Prostate gland (tissue), 2 donors: Measurements from ENCODE around the gene KCNIP2. TPM values are rescaled to one million over a fixed set of nuclear protein-coding genes. Genes with fewer than 3 reads are reported as not detected.

Experiments
- DNase-seq: peaks from one replicate; pipeline ENCODE4 v3.0.0-alpha.2; 2019; ENCODE audit warnings: low spot score
- H3K27ac ChIP-seq, 2 donors: fragments of 200-600 bp; sonication (generic); 2 replicates each; pipeline ENCODE4 v1.5.1; 2017 to 2019
- H3K27me3 ChIP-seq: fragments of 200-600 bp; sonication (generic); replicated peaks from 2 replicates; pipeline ENCODE4 v1.5.1; 2019; ENCODE audit not compliant: insufficient read depth
- H3K36me3 ChIP-seq, 2 donors: fragments of 200-600 bp; sonication (generic); 1 replicate in 1 of 2; 2 replicates in 1 of 2; pipeline versions ENCODE4 v1.5.1 to v1.8.1; 2017 to 2019
- H3K4me1 ChIP-seq: fragments of 200-600 bp; sonication (generic); replicated peaks from 2 replicates; pipeline ENCODE4 v1.5.1; 2019
- H3K4me3 ChIP-seq, 2 donors: fragments of 200-600 bp; sonication (generic); 2 replicates each; pipeline ENCODE4 v1.5.1; 2017 to 2019
- H3K9me3 ChIP-seq: fragments of 200-600 bp; sonication (generic); 2 replicates; pipeline ENCODE4 v1.5.1; 2017
- CTCF ChIP-seq, 4 experiments: fragments of 200-600 bp in 2 of 4; fragments of 450-650 bp in 2 of 4; sonication (generic) in 2 of 4; IDR thresholded peaks; 1 replicate in 3 of 4; 2 replicates in 1 of 4; pipeline ENCODE4 v1.5.1; 2016 to 2019; ENCODE audit warnings: antibody characterized with exemption in 4 of 4, mild to moderate bottlenecking in 2 of 4, moderate library complexity in 2 of 4
- POLR2A ChIP-seq: fragments of 450-650 bp; IDR thresholded peaks from one replicate; pipeline ENCODE4 v1.6.1; 2016; ENCODE audit warnings: antibody characterized with exemption, mild to moderate bottlenecking
- POLR2AphosphoS5 ChIP-seq: sonication (generic); formaldehyde crosslinking; IDR thresholded peaks from one replicate; pipeline ENCODE4 v1.6.1; 2017; ENCODE audit warnings: antibody characterized with exemption
- WGBS: methylation state at CpG from one replicate; pipeline ENCODE4 v1.1.5; 2018; 5-methylcytosine and 5-hydroxymethylcytosine counted together
- intact Hi-C: fragments of 100-400 bp; cut with DNase I; formaldehyde crosslinking; loops from one replicate; pipeline ENCODE4 v1.14.2; 2022
- total RNA-seq, 2 donors: library from RNA; depleted of rRNA; stranded (reverse); fragments of >200 nt; gene quantifications; one replicate each; pipeline ENCODE4 v1.1.0, GENCODE V29; 2016

The KCNIP2 gene
- total RNA-seq, 2 donors from 2014 or later = 2.6 to 3.0 TPM

- peak; percentile 58 for DNase-seq
- intact Hi-C loops = no loop called here
- Histone ChIP-seq H3K27ac (peak overlapping the region; percentile 61 to 64), H3K4me1 (no peaks in the 10 kb centered on the region), H3K27me3 (no peaks in the 10 kb centered on the region), H3K4me3 (peak overlapping the region in 1 of 2 donors; percentile 42), H3K36me3 (no peaks in the 10 kb centered on the region), H3K9me3 (no peaks in the 10 kb centered on the region)
- TF ChIP-seq CTCF (IDR thresholded peaks at IDR 0.05) (no peak), POLR2A (no peak), POLR2AphosphoS5 (no peak)
- WGBS = 12% methylated on average over 24 of the region's 31 CpGs
Measured at GRCh38 chr10:101829561-101830315, 13.9 kb downstream of the KCNIP2 start.

- Histone ChIP-seq H3K36me3 (no peaks in the 10 kb centered on the region), H3K9me3 (no peaks in the 10 kb centered on the region), H3K4me3 (peak overlapping the region in 1 of 2 donors; percentile 10), H3K4me1 (no peaks in the 10 kb centered on the region), H3K27ac (no peak overlapping the region), H3K27me3 (no peaks in the 10 kb centered on the region)
- TF ChIP-seq POLR2AphosphoS5 (no peak), CTCF (IDR thresholded peaks at IDR 0.05) (no peak), POLR2A (no peak)
- intact Hi-C loops = no loop called here
- DNase-seq = no peak
- 49% methylated on average over 39 of the region's 39 CpGs for WGBS
Measured at GRCh38 chr10:101828766-101829551, 14.6 kb downstream of the KCNIP2 start.

GRCh38 chr10:101827919-101828600 is 15.5 kb downstream of the KCNIP2 start:
- intact Hi-C loops = no loop called here
- H3K9me3 ChIP-seq = no peaks in the 10 kb centered on the region
- H3K4me1 ChIP-seq = no peaks in the 10 kb centered on the region
- no peak overlapping the region for H3K27ac ChIP-seq
- TF ChIP-seq POLR2A (no peak), POLR2AphosphoS5 (no peak)
- no peak for DNase-seq
- no peaks in the 10 kb centered on the region for H3K27me3 ChIP-seq
- H3K36me3 ChIP-seq = no peaks in the 10 kb centered on the region
- no peak overlapping the region for H3K4me3 ChIP-seq
- WGBS = 94% methylated on average over 10 of the region's 10 CpGs

- Histone ChIP-seq H3K27me3 (no peaks in the 10 kb centered on the region), H3K4me1 (no peaks in the 10 kb centered on the region), H3K9me3 (no peaks in the 10 kb centered on the region), H3K4me3 (no peak overlapping the region), H3K27ac (no peak overlapping the region), H3K36me3 (no peaks in the 10 kb centered on the region)
- intact Hi-C loops = no loop called here
- no peak for TF ChIP-seq POLR2A
- TF ChIP-seq POLR2AphosphoS5 = no peak
- no peak for TF ChIP-seq CTCF (IDR thresholded peaks at IDR 0.05)
- 94% methylated on average over 5 of the region's 5 CpGs for WGBS
- DNase-seq = no peak
Measured at GRCh38 chr10:101826852-101827434, 16.7 kb downstream of the KCNIP2 start.

- Histone ChIP-seq H3K27me3 (no peaks in the 10 kb centered on the region), H3K4me1 (no peaks in the 10 kb centered on the region), H3K4me3 (no peak overlapping the region), H3K9me3 (no peaks in the 10 kb centered on the region), H3K36me3 (no peaks in the 10 kb centered on the region), H3K27ac (no peak overlapping the region)
- no peak for DNase-seq
- no peak for TF ChIP-seq POLR2A
- no peak for TF ChIP-seq CTCF (IDR thresholded peaks at IDR 0.05)
- no peak for TF ChIP-seq POLR2AphosphoS5
- intact Hi-C loops = no loop called here
- WGBS = 91% methylated on average over 2 of the region's 2 CpGs
Measured at GRCh38 chr10:101824736-101825135, 18.9 kb downstream of the KCNIP2 start.
